HuH-7 (cell line): Measurements from ENCODE around the gene LGALS9.
"Not testable (repeated sequence)": the region's sequence is repeated elsewhere in the genome, so short reads cannot be mapped to it uniquely, and the experiment has no call there.

ENCODE experiments used
- DNase-seq: peaks from one replicate; pipeline ENCODE4 v3.0.0; 2011; ENCODE audit warnings: low spot score

LGALS9 gene

GRCh38 chr17:27690882-27691281 is 59.9 kb downstream of the LGALS9 start:
- DNase-seq = no peak

DNA sequence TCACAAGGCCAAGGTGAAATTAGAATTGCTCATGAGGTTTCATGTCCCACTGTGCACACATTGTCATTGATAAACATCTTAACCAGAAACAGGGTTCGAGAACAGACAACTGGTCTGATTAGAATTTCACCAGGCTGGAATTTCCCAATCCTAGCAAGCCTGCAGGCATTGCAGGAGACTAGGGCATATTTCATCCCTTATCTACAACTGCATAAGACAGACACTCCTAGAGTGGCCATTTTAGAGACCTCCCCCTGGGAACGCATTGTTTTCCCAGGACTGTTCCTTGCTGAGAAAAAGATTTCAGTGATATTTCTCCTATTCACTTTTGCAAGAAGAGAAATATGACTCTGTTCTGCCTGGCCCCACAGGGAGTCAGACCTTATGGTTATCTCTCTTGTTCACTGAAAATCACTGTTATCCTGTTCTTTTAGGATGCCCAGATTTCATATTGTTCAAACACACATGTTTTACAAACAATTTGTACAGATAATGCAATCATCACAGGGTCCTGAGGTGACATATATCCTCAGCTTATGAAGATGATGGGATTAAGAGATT is 64.3 kb downstream of the LGALS9 start:
- not testable (repeated sequence) for DNase-seq
